Vagina (tissue), 2 donors: ENCODE data around the gene ZNF512.

Experiments
- CTCF ChIP-seq, 3 experiments: fragments of 450-650 bp in 2 of 3; fragments of 200-600 bp in 1 of 3; sonication (generic) in 1 of 3; IDR thresholded peaks; one replicate each; pipeline ENCODE4 v1.5.1; 2017 to 2019; ENCODE audit warnings: antibody characterized with exemption in 3 of 3, mild to moderate bottlenecking in 2 of 3, moderate library complexity in 2 of 3
- POLR2A ChIP-seq, 2 donors: fragments of 450-650 bp; IDR thresholded peaks; one replicate each; pipeline ENCODE4 v1.6.1; 2017; ENCODE audit warnings: antibody characterized with exemption in 2 of 2, mild to moderate bottlenecking in 2 of 2, moderate library complexity in 2 of 2
- POLR2AphosphoS5 ChIP-seq, 2 donors: sonication (generic); formaldehyde crosslinking; IDR thresholded peaks; one replicate each; pipeline ENCODE4 v1.9.0; 2017; ENCODE audit warnings: antibody characterized with exemption in 2 of 2, mild to moderate bottlenecking in 2 of 2, low read depth in 1 of 2; ENCODE audit not compliant: insufficient read depth in 1 of 2

GRCh38 chr2:27663285-27664153 is 80.7 kb downstream of the ZNF512 start, which contains the start of the genes SLC4A1AP and SUPT7L:
- TF ChIP-seq CTCF (IDR thresholded peaks at IDR 0.05) (no peak), POLR2AphosphoS5 (IDR thresholded peaks at IDR 0.05; ENCODE audit: insufficient read depth in 1 of 2, low read depth in 1 of 2) (peak; percentile 86 to 93), POLR2A (IDR thresholded peaks at IDR 0.05) (no peak)
